Fibroblast of lung (primary cell): ENCODE results near the gene DOHH. TPM values are rescaled to one million over a fixed set of nuclear protein-coding genes. Genes with fewer than 3 reads are reported as not detected.

ENCODE experiments used
- DNase-seq, 2 donors: peaks; one replicate each; pipeline versions ENCODE4 v3.0.0 to v3.0.0-alpha.2; 2010; ENCODE audit warnings: low read depth in 2 of 2
- H2AFZ ChIP-seq: 2 replicates; pipeline ENCODE4 v1.5.1; 2012; ENCODE audit warnings: low read length, control low read depth, inconsistent platforms
- H3K27ac ChIP-seq: 2 replicates; pipeline ENCODE4 v1.5.1; 2011; ENCODE audit warnings: low read length, control low read depth; ENCODE audit not compliant: insufficient read depth
- H3K27me3 ChIP-seq: 2 replicates; pipeline ENCODE4 v1.5.1; 2011; ENCODE audit warnings: mild to moderate bottlenecking, low read length; ENCODE audit not compliant: control insufficient read depth, insufficient read depth
- H3K36me3 ChIP-seq: 2 replicates; pipeline ENCODE4 v1.5.1; 2011; ENCODE audit warnings: low read length; ENCODE audit not compliant: control insufficient read depth, insufficient read depth
- H3K4me1 ChIP-seq: 2 replicates; pipeline ENCODE4 v1.5.1; 2011; ENCODE audit warnings: low read length; ENCODE audit not compliant: control insufficient read depth, insufficient read depth; ENCODE audit errors: extremely low read depth
- H3K4me2 ChIP-seq: 2 replicates; pipeline ENCODE4 v1.5.1; 2011; ENCODE audit warnings: low read length, control low read depth; ENCODE audit not compliant: insufficient read depth; ENCODE audit errors: extremely low read depth
- H3K4me3 ChIP-seq, 4 experiments: fragments of 200-600 bp in 1 of 4; sonication (generic) in 1 of 4; replicated peaks in 1 of 4; 2 replicates each; pipeline ENCODE4 v1.5.1; 2011 to 2016; ENCODE audit warnings: low read length in 4 of 4, low read depth in 3 of 4, mild to moderate bottlenecking in 3 of 4, control low read depth in 2 of 4, inconsistent platforms in 1 of 4, mixed read lengths in 1 of 4; ENCODE audit not compliant: insufficient read depth in 1 of 4; ENCODE audit errors: control extremely low read depth in 1 of 4
- H3K79me2 ChIP-seq: 2 replicates; pipeline ENCODE4 v1.5.1; 2012; ENCODE audit warnings: mild to moderate bottlenecking, low read length, inconsistent platforms; ENCODE audit not compliant: control insufficient read depth, insufficient read depth
- H3K9ac ChIP-seq: 2 replicates; pipeline ENCODE4 v1.5.1; 2011; ENCODE audit warnings: mild to moderate bottlenecking, low read length, control low read depth; ENCODE audit not compliant: insufficient read depth
- H3K9me3 ChIP-seq: 2 replicates; pipeline ENCODE4 v1.5.1; 2012; ENCODE audit warnings: low read depth, low read length; ENCODE audit not compliant: control insufficient read depth, insufficient read depth
- H4K20me1 ChIP-seq: 2 replicates; pipeline ENCODE4 v1.5.1; 2011; ENCODE audit warnings: low read length; ENCODE audit not compliant: control insufficient read depth, insufficient read depth; ENCODE audit errors: extremely low read depth
- EZH2 ChIP-seq: IDR thresholded peaks from 2 replicates; pipeline ENCODE4 v1.5.1; 2012; ENCODE audit warnings: low read length, control low read depth, mild to moderate bottlenecking; ENCODE audit errors: missing control alignments
- polyA plus RNA-seq, 2 donors: library from polyadenylated mRNA; depleted of rRNA in 1 of 2; stranded (reverse) in 1 of 2; unstranded in 1 of 2; fragments of >200 nt; gene quantifications; 2 replicates each; pipeline ENCODE4 v1.2.1, GENCODE V29; 2011 to 2012; ENCODE audit warnings: missing spikeins in 1 of 2
- total RNA-seq: library from RNA; depleted of rRNA; stranded (reverse); fragments of >200 nt; gene quantifications from 2 replicates; pipeline ENCODE4 v1.2.1, GENCODE V29; 2014
- TF ChIP-seq, protein P1 (sequence below), 2 donors: IDR thresholded peaks in 1 of 2; conservative IDR thresholded peaks in 1 of 2; 1 replicate in 1 of 2; 2 replicates in 1 of 2; pipeline ENCODE4 v1.5.1; 2011 to 2012; ENCODE audit warnings: low read length in 2 of 2, control low read depth in 1 of 2, inconsistent platforms in 1 of 2, low read depth in 1 of 2, mild to moderate bottlenecking in 1 of 2

DOHH gene
- total and polyA plus RNA-seq, 2 donors (not counting 1 experiment from before 2014, with no cell fraction given), result 4.1 to 10.1 TPM

- Histone ChIP-seq H2AFZ (no peak overlapping the region), H3K9me3 (no peaks in the 10 kb centered on the region), H3K4me1 (peaks cover 5% of the 10 kb centered on the region), H3K9ac (no peak overlapping the region), H3K4me3 (no peak overlapping the region), H3K36me3 (peaks cover 33% of the 10 kb centered on the region), H3K27ac (no peak overlapping the region), H3K4me2 (no peak overlapping the region), H3K27me3 (no peaks in the 10 kb centered on the region), H4K20me1 (no peaks in the 10 kb centered on the region), H3K79me2 (no peaks in the 10 kb centered on the region)
- no peak for DNase-seq
- TF ChIP-seq, protein P1, sequence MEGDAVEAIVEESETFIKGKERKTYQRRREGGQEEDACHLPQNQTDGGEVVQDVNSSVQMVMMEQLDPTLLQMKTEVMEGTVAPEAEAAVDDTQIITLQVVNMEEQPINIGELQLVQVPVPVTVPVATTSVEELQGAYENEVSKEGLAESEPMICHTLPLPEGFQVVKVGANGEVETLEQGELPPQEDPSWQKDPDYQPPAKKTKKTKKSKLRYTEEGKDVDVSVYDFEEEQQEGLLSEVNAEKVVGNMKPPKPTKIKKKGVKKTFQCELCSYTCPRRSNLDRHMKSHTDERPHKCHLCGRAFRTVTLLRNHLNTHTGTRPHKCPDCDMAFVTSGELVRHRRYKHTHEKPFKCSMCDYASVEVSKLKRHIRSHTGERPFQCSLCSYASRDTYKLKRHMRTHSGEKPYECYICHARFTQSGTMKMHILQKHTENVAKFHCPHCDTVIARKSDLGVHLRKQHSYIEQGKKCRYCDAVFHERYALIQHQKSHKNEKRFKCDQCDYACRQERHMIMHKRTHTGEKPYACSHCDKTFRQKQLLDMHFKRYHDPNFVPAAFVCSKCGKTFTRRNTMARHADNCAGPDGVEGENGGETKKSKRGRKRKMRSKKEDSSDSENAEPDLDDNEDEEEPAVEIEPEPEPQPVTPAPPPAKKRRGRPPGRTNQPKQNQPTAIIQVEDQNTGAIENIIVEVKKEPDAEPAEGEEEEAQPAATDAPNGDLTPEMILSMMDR (conservative IDR thresholded peaks at IDR 0.05 in 1 of 2, IDR thresholded peaks at IDR 0.05 in 1 of 2; ENCODE audit: low read depth in 1 of 2, low read length in 2 of 2), result no peak
- TF ChIP-seq EZH2, result no peak
Observed at GRCh38 chr19:3536429-3537100, 36.1 kb upstream of the DOHH start.

DNA sequence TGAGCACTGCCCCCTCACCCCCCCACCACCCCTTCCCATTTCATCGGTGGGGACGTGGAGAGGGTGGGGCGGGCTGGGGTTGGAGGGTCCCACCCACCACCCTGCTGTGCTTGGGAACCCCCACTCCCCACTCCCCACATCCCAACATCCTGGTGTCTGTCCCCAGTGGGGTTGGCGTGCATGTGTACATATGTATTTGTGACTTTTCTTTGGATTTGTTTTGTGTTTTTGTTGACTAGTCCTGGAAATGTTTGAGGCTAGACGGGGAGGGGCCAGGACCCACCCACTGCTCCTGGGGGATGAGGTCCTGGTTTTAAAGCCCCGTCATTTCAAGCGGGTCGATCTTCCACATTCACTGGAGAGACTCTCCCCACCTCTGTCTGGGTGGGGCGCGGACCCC, 35.5 kb upstream of the DOHH start:
- no peak overlapping the region for H3K27ac ChIP-seq
- H2AFZ ChIP-seq, result no peak overlapping the region
- peaks cover 5% of the 10 kb centered on the region for H3K4me1 ChIP-seq
- TF ChIP-seq, protein P1 (conservative IDR thresholded peaks at IDR 0.05 in 1 of 2, IDR thresholded peaks at IDR 0.05 in 1 of 2; ENCODE audit: low read depth in 1 of 2, low read length in 2 of 2), result no peak
- TF ChIP-seq EZH2, result no peak
- H3K9me3 ChIP-seq, result no peaks in the 10 kb centered on the region
- no peak for DNase-seq
- H3K4me3 ChIP-seq, result no peak overlapping the region
- H3K79me2 ChIP-seq, result no peaks in the 10 kb centered on the region
- H4K20me1 ChIP-seq, result no peaks in the 10 kb centered on the region
- no peak overlapping the region for H3K4me2 ChIP-seq
- no peak overlapping the region for H3K9ac ChIP-seq
- peaks cover 35% of the 10 kb centered on the region for H3K36me3 ChIP-seq
- H3K27me3 ChIP-seq, result no peaks in the 10 kb centered on the region

GRCh38 chr19:3535563-3535965, 35.1 kb upstream of the DOHH start:
- no peak for DNase-seq
- Histone ChIP-seq H3K4me3 (no peak overlapping the region), H3K9me3 (no peaks in the 10 kb centered on the region), H3K27me3 (no peaks in the 10 kb centered on the region), H3K27ac (no peak overlapping the region), H3K9ac (no peak overlapping the region), H3K36me3 (peaks cover 37% of the 10 kb centered on the region), H2AFZ (no peak overlapping the region), H3K4me1 (peaks cover 5% of the 10 kb centered on the region), H4K20me1 (no peaks in the 10 kb centered on the region), H3K4me2 (no peak overlapping the region), H3K79me2 (no peaks in the 10 kb centered on the region)
- TF ChIP-seq, protein P1 (conservative IDR thresholded peaks at IDR 0.05 in 1 of 2, IDR thresholded peaks at IDR 0.05 in 1 of 2; ENCODE audit: low read depth in 1 of 2, low read length in 2 of 2), result no peak
- TF ChIP-seq EZH2, result no peak
